Common myeloid progenitor, CD34-positive (primary cell): ENCODE data around the gene CACNA1H.

Source experiments
- CTCF ChIA-PET: fragments of 350-600 bp; sonication (Branson Sonifier 250); formaldehyde crosslinking; loops from one replicate; lab custom pipeline; 2021; ENCODE audit warnings: antibody characterized with exemption; lab: Charles Lee
- POLR2A ChIA-PET: fragments of 350-600 bp; sonication (Branson Sonifier 250); formaldehyde crosslinking; loops from one replicate; lab custom pipeline; 2021; ENCODE audit warnings: antibody characterized with exemption; lab: Charles Lee
- DNase-seq, 3 donors: peaks; one replicate each; pipeline versions ENCODE4 v3.0.0 to v3.0.0-alpha.2; 2013
- H3K27ac ChIP-seq, 2 experiments: 1 replicate in 1 of 2; 2 replicates in 1 of 2; pipeline ENCODE4 v1.7.0; 2013; ENCODE audit warnings: inconsistent platforms in 2 of 2, low read length in 2 of 2, mild to moderate bottlenecking in 2 of 2, low read depth in 1 of 2, moderate library complexity in 1 of 2; ENCODE audit not compliant: severe bottlenecking in 2 of 2, insufficient read depth in 1 of 2, poor library complexity in 1 of 2
- H3K27me3 ChIP-seq, 5 experiments: replicated peaks in 2 of 5; 1 replicate in 3 of 5; 2 replicates in 2 of 5; pipeline versions ENCODE4 v1.6.1 to v1.7.0; 2013; ENCODE audit warnings: low read length in 4 of 5, mild to moderate bottlenecking in 2 of 5, moderate library complexity in 2 of 5, inconsistent platforms in 1 of 5; ENCODE audit not compliant: insufficient read depth in 5 of 5, control insufficient read depth in 4 of 5
- H3K36me3 ChIP-seq, 4 experiments: 1 replicate in 2 of 4; 2 replicates in 2 of 4; pipeline versions ENCODE4 v1.6.1 to v1.7.0; 2013; ENCODE audit warnings: low read length in 3 of 4, control low read depth in 1 of 4, mild to moderate bottlenecking in 1 of 4; ENCODE audit not compliant: control insufficient read depth in 4 of 4, insufficient read depth in 4 of 4
- H3K4me1 ChIP-seq, 4 experiments: 1 replicate in 3 of 4; 2 replicates in 1 of 4; pipeline versions ENCODE4 v1.6.1 to v1.7.1; 2013; ENCODE audit warnings: low read length in 3 of 4, mild to moderate bottlenecking in 3 of 4, control low read depth in 1 of 4, inconsistent platforms in 1 of 4, moderate library complexity in 1 of 4; ENCODE audit not compliant: control insufficient read depth in 4 of 4, insufficient read depth in 4 of 4; ENCODE audit errors: control extremely low read depth in 1 of 4
- H3K4me3 ChIP-seq, 7 experiments: 1 replicate in 4 of 7; 2 replicates in 3 of 7; pipeline versions ENCODE4 v1.5.1 to v1.7.0; 2013; ENCODE audit warnings: mild to moderate bottlenecking in 7 of 7, low read length in 6 of 7, moderate library complexity in 6 of 7, inconsistent platforms in 2 of 7, low read depth in 2 of 7, control low read depth in 1 of 7; ENCODE audit not compliant: insufficient read depth in 4 of 7, control insufficient read depth in 1 of 7; ENCODE audit errors: extremely low read depth in 1 of 7
- H3K9me3 ChIP-seq, 5 experiments: 1 replicate in 4 of 5; 2 replicates in 1 of 5; pipeline versions ENCODE4 v1.6.1 to v1.7.1; 2013; ENCODE audit warnings: low read length in 4 of 5, mild to moderate bottlenecking in 2 of 5, inconsistent platforms in 1 of 5, low read depth in 1 of 5, moderate library complexity in 1 of 5; ENCODE audit not compliant: control insufficient read depth in 4 of 5, insufficient read depth in 2 of 5; ENCODE audit errors: control extremely low read depth in 1 of 5
- WGBS: methylation state at CpG from one replicate; pipeline ENCODE4 v1.1.5; 2013; ENCODE audit not compliant: insufficient coverage; 5-methylcytosine and 5-hydroxymethylcytosine counted together

The CACNA1H gene

DNA sequence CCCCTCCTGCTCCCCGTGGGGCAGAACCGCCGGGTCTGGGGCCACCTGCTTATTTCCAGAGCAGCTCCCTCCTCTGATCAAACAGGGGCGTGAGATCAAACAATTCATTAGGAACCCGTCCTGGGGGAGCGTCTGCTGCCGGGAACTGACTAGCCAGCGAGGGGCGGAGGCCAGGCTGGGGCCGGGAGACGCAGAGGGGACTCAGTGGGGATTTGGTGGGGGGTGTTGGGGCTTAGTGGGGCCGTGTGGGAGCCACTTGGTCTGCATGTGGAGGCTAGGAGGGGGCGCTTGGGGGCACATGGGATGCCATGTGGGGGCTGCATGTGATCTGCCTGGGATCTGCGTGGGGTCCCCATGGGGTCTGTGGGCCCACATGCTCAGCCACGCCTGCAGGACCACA is 20.5 kb upstream of the CACNA1H start:
- WGBS = 73% methylated on average over 15 of the region's 15 CpGs
- POLR2A ChIA-PET = no interaction called here
- Histone ChIP-seq H3K27me3 (peaks cover 0 to 16% (median 0%) of the 10 kb centered on the region in 5 experiments), H3K27ac (no peak overlapping the region), H3K4me3 (no peak overlapping the region), H3K9me3 (no peaks in the 10 kb centered on the region), H3K36me3 (no peaks in the 10 kb centered on the region), H3K4me1 (no peaks in the 10 kb centered on the region)
- DNase-seq = no peak
- CTCF ChIA-PET = no interaction called here

DNA sequence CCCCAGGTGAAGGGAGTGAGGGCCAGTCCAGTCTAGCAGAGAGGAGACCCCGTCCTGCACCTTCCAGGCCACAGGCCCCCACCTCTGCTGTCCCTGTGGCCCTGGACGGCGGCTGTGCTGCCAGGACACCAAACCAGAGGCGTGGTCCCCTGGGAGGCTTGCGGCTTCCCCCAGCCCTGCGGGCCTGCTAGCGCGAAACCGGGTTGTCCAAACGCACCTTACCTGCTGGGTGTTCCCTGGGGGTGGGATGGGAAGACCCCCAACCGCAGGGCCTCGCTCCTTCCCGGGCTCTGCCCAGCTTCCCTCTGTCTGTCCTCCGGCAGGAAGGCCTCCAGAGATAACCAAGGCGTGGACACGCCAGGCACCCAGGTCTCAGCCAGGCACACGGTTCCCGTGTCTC is 19.6 kb upstream of the CACNA1H start:
- H3K36me3 ChIP-seq = no peaks in the 10 kb centered on the region
- no peaks in the 10 kb centered on the region for H3K9me3 ChIP-seq
- H3K27me3 ChIP-seq = peaks cover 0 to 11% (median 0%) of the 10 kb centered on the region in 5 experiments
- ChIA-PET CTCF (no interaction called here), POLR2A (no interaction called here)
- no peak overlapping the region for H3K4me3 ChIP-seq
- DNase-seq = no peak
- WGBS = 86% methylated on average over 18 of the region's 18 CpGs
- H3K27ac ChIP-seq = no peak overlapping the region
- no peaks in the 10 kb centered on the region for H3K4me1 ChIP-seq

DNA sequence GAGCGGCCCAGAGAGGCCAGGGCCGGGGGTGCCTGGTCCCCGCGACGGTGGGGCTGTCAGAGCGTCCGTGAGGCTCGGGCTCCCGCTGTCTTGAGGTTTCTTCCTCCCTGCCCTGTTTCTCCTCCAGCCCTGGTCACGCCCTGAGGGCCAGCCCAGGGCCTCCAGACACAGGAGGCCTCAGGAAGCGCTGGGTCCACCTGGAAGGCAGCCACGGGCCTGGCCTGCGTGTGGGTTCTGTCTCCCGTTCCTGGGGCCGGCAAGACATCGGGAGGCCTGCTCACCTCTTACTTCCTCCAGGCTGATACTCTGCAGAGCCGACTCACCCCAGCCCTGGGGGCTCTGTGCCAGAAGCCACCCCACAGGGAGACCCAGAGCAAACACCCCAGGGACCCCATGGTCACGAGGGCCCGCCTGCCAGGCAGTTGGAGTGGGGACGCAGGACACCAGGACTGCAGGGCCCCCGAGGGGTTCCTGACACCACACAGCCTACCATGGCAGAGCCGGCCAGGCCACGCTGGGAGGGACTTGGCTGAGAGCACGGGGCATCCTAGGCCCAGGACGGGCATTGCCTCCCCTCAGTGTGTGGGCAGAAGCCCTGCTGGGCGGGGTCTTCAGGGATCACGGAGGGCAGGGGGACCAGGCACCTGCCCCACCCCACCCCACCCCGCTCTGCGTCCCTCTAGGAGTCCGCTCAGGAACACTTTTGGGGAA is 18.9 kb upstream of the CACNA1H start:
- ChIA-PET POLR2A (no interaction called here), CTCF (no interaction called here)
- Histone ChIP-seq H3K27me3 (peaks cover 0 to 14% (median 0%) of the 10 kb centered on the region in 5 experiments), H3K36me3 (no peaks in the 10 kb centered on the region), H3K4me1 (no peaks in the 10 kb centered on the region), H3K9me3 (no peaks in the 10 kb centered on the region), H3K4me3 (no peak overlapping the region), H3K27ac (no peak overlapping the region)
- 73% methylated on average over 21 of the region's 30 CpGs for WGBS
- DNase-seq = no peak

DNA sequence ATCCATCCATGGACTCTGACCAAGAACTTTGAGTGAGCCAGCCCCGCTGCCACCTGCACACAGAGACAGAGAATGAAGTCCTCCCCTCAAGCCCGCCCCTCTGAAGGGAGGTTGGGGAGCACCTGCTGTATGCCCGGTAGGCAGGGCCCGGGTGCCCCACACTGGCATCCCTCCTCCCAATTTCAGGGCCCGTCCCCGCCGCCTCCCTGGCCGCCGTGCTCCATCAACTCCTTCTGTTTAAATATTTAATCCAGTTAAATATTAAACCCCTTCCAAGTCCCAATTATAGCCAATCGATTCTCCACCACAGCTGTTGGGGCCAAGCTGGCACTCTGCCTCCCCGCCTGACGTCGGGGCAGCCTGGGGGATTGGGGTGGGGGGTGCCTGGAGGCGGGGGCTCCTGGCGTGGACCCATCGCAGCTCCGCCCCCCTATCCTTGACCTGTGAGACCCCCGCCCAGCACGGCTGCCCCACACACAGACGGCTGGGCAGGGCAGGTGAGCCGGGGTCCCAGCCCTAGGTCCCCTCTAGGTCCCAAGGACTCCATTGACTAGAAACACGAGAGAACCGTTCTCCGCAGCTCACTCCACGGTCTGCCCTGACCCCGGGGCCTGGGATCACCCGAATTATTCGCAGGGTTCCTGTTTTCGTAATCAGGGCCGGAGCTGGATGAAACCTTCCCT is 18.0 kb upstream of the CACNA1H start:
- ChIA-PET CTCF (interaction anchor here (1.0 to 1.1 kb wide), 2 partner anchors 11 to 21 kb away, joined by 3 read pairs; no protein-coding TSS in a partner anchor), POLR2A (no interaction called here)
- Histone ChIP-seq H3K9me3 (no peaks in the 10 kb centered on the region), H3K4me1 (no peaks in the 10 kb centered on the region), H3K36me3 (no peaks in the 10 kb centered on the region), H3K27me3 (peaks cover 0 to 17% (median 3%) of the 10 kb centered on the region in 5 experiments), H3K27ac (no peak overlapping the region), H3K4me3 (no peak overlapping the region)
- no peak for DNase-seq
- WGBS = 80% methylated on average over 20 of the region's 30 CpGs

DNA sequence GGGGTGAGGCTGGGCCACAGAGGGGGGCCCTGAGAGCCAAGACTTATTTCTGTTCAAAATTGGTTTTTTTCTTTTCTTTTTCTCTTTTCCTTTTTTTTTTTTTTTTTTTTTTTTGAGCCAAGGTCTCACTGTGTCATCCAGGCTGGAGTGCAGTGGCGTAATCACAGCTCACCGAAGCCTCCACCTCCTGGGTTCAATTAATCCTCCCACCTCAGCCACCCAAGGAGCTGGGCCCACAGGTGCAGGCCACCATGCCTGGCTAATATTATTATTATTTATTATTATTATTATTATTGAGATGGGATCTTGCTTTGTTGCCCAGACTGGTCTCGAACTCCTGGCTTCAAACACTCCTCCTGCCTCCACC is 17.5 kb upstream of the CACNA1H start:
- H3K27me3 ChIP-seq = peaks cover 0 to 18% (median 3%) of the 10 kb centered on the region in 5 experiments
- H3K4me1 ChIP-seq = no peaks in the 10 kb centered on the region
- H3K9me3 ChIP-seq = no peaks in the 10 kb centered on the region
- no peak for DNase-seq
- CTCF ChIA-PET = interaction anchor here (1.0 to 1.1 kb wide), 2 partner anchors 11 to 20 kb away, joined by 3 read pairs; no protein-coding TSS in a partner anchor
- POLR2A ChIA-PET = no interaction called here
- no peak overlapping the region for H3K27ac ChIP-seq
- WGBS = no CpG with 5 or more reads among the region's 3 CpGs
- no peaks in the 10 kb centered on the region for H3K36me3 ChIP-seq
- no peak overlapping the region for H3K4me3 ChIP-seq

DNA sequence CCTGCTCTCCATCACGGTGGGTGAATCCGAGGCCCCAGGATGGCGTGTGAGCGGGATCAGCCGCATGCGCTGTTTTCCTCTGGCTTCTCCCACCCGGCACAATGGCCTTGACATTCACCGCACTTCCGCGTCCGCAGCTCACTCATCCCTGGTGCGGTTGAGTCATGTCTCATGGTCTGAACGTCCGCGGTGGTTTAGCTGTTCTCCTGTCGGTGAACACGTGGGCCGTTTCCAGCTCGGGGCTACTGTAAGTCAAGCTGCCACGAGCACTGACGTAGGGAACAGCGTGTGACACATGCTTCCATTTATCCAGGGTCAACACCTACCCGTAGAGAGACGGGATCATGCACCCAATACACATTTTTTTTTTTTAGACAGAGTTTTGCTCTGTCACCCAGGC is 15.3 kb upstream of the CACNA1H start:
- Histone ChIP-seq H3K4me1 (no peaks in the 10 kb centered on the region), H3K27ac (no peak overlapping the region), H3K4me3 (no peak overlapping the region), H3K36me3 (no peaks in the 10 kb centered on the region), H3K9me3 (no peaks in the 10 kb centered on the region), H3K27me3 (peaks cover 0 to 30% (median 3%) of the 10 kb centered on the region in 5 experiments)
- DNase-seq = no peak
- ChIA-PET CTCF (no interaction called here), POLR2A (interaction anchor here (0.7 kb wide), 2 partner anchors 43 to 153 kb away, joined by 3 to 7 read pairs; no protein-coding TSS in a partner anchor)
- WGBS = 89% methylated on average over 22 of the region's 24 CpGs

DNA sequence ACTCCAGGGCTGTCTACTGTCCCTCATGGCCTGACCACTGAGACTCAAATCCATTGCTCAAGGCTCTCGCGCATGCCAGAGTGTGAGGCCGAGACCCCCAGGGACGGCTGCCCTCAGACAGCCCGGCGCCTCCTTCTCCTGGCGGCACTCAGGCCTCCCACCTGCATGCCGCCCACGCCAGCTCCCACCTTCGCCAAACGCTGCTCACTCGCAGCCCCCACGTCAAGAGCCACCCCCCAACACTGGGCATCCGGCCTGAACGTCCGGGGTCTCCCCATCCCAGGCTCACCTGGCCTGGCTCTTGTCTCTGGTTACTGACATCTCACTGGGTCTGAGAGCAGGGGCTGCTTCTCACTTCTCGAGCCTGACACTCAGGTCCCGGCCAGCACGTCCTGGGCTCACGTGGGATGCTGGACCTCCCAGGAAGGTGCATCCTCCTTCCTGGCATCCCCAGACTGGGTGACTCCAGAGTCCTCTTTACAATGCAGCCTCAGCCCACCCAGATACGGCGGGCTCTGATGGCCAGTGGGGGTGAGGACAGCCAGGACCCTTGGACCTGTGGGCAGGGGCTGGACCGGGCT is 12.2 kb upstream of the CACNA1H start:
- 92% methylated on average over 18 of the region's 23 CpGs for WGBS
- DNase-seq = no peak
- CTCF ChIA-PET = no interaction called here
- no peaks in the 10 kb centered on the region for H3K4me1 ChIP-seq
- no peak overlapping the region for H3K27ac ChIP-seq
- H3K27me3 ChIP-seq = peaks cover 0 to 48% (median 5%) of the 10 kb centered on the region in 5 experiments
- H3K36me3 ChIP-seq = no peaks in the 10 kb centered on the region
- no peak overlapping the region for H3K4me3 ChIP-seq
- H3K9me3 ChIP-seq = no peaks in the 10 kb centered on the region
- POLR2A ChIA-PET = no interaction called here
